ENCODE measurements around the gene CDC73.

- no peak for TF ChIP-seq CTCF (IDR thresholded peaks at IDR 0.05; ENCODE audit: low read length)
- no peak for TF ChIP-seq EZH2phosphoT487 (IDR thresholded peaks at IDR 0.05; ENCODE audit: low read length)
These were observed 78.1 kb downstream of the CDC73 start for GRCh38 chr1:193199940-193200339.

Measured in MM.1S (cell line).